ENCODE measurements around the gene AFF1.

AFF1 gene

GRCh38 chr4:87042221-87042620 lies 107.4 kb downstream of the AFF1 start:
- no peak for DNase-seq

GRCh38 chr4:87042986-87043820 lies 108.4 kb downstream of the AFF1 start:
- DNase-seq = no peak

GRCh38 chr4:87044511-87045233 lies 109.9 kb downstream of the AFF1 start:
- no peak for DNase-seq

GRCh38 chr4:87045234-87045558 lies 110.4 kb downstream of the AFF1 start:
- no peak for DNase-seq

GRCh38 chr4:87045659-87046058 lies 110.8 kb downstream of the AFF1 start:
- DNase-seq = no peak

GRCh38 chr4:87046121-87046551 lies 111.3 kb downstream of the AFF1 start:
- DNase-seq = no peak

GRCh38 chr4:87047281-87047798 lies 112.5 kb downstream of the AFF1 start:
- DNase-seq = no peak

- DNase-seq = peak; percentile 33 to 77
Measured at GRCh38 chr4:87049508-87049907, 114.7 kb downstream of the AFF1 start.

GRCh38 chr4:87050596-87050995 lies 115.8 kb downstream of the AFF1 start:
- DNase-seq = no peak

GRCh38 chr4:87051121-87051713 lies 116.4 kb downstream of the AFF1 start:
- no peak for DNase-seq

- no peak for DNase-seq
Measured at GRCh38 chr4:87052615-87053014, 117.8 kb downstream of the AFF1 start.

- DNase-seq = no peak
Measured at GRCh38 chr4:87053176-87053658, 118.4 kb downstream of the AFF1 start.

- no peak for DNase-seq
Measured at GRCh38 chr4:87053802-87054767, 119.3 kb downstream of the AFF1 start.

GRCh38 chr4:87054900-87055299 lies 120.1 kb downstream of the AFF1 start:
- DNase-seq = no peak

- no peak for DNase-seq
Measured at GRCh38 chr4:87055311-87055710, 120.5 kb downstream of the AFF1 start.

GRCh38 chr4:87056881-87057280 lies 122.1 kb downstream of the AFF1 start:
- DNase-seq = no peak

- peak in 1 of 2 experiments; percentile 20 for DNase-seq
Measured at GRCh38 chr4:87057835-87058355, 123.1 kb downstream of the AFF1 start.

- DNase-seq = no peak
Measured at GRCh38 chr4:87058356-87059073, 123.7 kb downstream of the AFF1 start.

- no peak for DNase-seq
Measured at GRCh38 chr4:87060957-87061356, 126.1 kb downstream of the AFF1 start.

- DNase-seq = no peak
Measured at GRCh38 chr4:87065021-87065420, 130.2 kb downstream of the AFF1 start.

GRCh38 chr4:87066403-87067123 lies 131.8 kb downstream of the AFF1 start:
- no peak for DNase-seq
